ENCODE measurements around the gene EXOC3L1.

DNA sequence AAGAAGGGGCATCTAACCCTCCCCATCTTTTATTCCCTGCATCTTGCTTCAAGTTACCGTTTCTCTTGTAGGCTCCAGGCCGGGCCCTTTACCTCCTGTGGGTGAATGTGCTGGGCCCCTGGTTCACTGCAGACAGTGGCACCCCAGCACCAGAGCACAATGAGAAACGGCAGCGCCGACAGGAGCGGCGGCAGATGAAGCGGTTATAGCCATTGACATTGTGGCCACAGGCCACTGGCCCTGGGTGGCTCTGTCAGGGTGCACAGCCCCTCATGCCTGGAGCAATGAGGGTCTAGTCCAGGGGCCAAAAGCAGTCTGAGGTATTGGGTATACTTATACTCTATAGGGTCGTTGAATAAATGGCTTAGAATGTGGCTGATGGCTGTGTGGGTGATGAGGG lies 39.0 kb upstream of the EXOC3L1 start:
- no peak for TF ChIP-seq POLR2A (IDR thresholded peaks at IDR 0.05; ENCODE audit: low read depth, low read length)
- TF ChIP-seq, protein P1, sequence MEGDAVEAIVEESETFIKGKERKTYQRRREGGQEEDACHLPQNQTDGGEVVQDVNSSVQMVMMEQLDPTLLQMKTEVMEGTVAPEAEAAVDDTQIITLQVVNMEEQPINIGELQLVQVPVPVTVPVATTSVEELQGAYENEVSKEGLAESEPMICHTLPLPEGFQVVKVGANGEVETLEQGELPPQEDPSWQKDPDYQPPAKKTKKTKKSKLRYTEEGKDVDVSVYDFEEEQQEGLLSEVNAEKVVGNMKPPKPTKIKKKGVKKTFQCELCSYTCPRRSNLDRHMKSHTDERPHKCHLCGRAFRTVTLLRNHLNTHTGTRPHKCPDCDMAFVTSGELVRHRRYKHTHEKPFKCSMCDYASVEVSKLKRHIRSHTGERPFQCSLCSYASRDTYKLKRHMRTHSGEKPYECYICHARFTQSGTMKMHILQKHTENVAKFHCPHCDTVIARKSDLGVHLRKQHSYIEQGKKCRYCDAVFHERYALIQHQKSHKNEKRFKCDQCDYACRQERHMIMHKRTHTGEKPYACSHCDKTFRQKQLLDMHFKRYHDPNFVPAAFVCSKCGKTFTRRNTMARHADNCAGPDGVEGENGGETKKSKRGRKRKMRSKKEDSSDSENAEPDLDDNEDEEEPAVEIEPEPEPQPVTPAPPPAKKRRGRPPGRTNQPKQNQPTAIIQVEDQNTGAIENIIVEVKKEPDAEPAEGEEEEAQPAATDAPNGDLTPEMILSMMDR (conservative IDR thresholded peaks at IDR 0.05; ENCODE audit: low read depth, low read length) = no peak
- no peak for TF ChIP-seq RAD21 (IDR thresholded peaks at IDR 0.05; ENCODE audit: low read length)
- TF ChIP-seq, protein P2, sequence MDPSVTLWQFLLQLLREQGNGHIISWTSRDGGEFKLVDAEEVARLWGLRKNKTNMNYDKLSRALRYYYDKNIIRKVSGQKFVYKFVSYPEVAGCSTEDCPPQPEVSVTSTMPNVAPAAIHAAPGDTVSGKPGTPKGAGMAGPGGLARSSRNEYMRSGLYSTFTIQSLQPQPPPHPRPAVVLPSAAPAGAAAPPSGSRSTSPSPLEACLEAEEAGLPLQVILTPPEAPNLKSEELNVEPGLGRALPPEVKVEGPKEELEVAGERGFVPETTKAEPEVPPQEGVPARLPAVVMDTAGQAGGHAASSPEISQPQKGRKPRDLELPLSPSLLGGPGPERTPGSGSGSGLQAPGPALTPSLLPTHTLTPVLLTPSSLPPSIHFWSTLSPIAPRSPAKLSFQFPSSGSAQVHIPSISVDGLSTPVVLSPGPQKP (IDR thresholded peaks at IDR 0.05; ENCODE audit: borderline replicate concordance, low read depth, low read length) = no peak
- no peak for TF ChIP-seq RFX5 (IDR thresholded peaks at IDR 0.05; ENCODE audit: low read depth, low read length)
- TF ChIP-seq FOS (IDR thresholded peaks at IDR 0.05; ENCODE audit: low read depth, low read length) = no peak
- TF ChIP-seq MXI1 (IDR thresholded peaks at IDR 0.05; ENCODE audit: borderline replicate concordance, low read depth, low read length) = no peak
- no peak for TF ChIP-seq NFE2L2 (IDR thresholded peaks at IDR 0.05; ENCODE audit: low read depth, low read length)
- TF ChIP-seq SMC3 (IDR thresholded peaks at IDR 0.05; ENCODE audit: low read depth, low read length) = no peak
- no peak for TF ChIP-seq RCOR1 (IDR thresholded peaks at IDR 0.05; ENCODE audit: insufficient replicate concordance, low read length)
- no peak for TF ChIP-seq CHD1 (IDR thresholded peaks at IDR 0.05; ENCODE audit: low read depth, low read length)
- no peak for TF ChIP-seq MAZ (IDR thresholded peaks at IDR 0.05; ENCODE audit: borderline replicate concordance, low read depth, low read length)
- no peak for TF ChIP-seq MAFK (IDR thresholded peaks at IDR 0.05; ENCODE audit: low read depth, low read length)
- no peak for TF ChIP-seq BHLHE40 (IDR thresholded peaks at IDR 0.05; ENCODE audit: low read depth, low read length)
